ENCODE measurements around the gene ZNF217.
"Not testable (repeated sequence)": the region's sequence is repeated elsewhere in the genome, so short reads cannot be mapped to it uniquely, and the experiment has no call there.

Gene ZNF217

GRCh38 chr20:53625311-53626129 is 31.9 kb upstream of the ZNF217 start:
- TF ChIP-seq CTCF (IDR thresholded peaks at IDR 0.05; ENCODE audit: low read depth, low read length, missing control alignments), result no peak
- no peak overlapping the region for H3K4me3 ChIP-seq (ENCODE audit: low read depth, low read length)
- DNase-seq (ENCODE audit: low read depth), result no peak
- in situ Hi-C loops (cut with HindIII; ENCODE audit: low sequenced_read_pairs), result no loop called here

GRCh38 chr20:53624927-53625250 is 31.2 kb upstream of the ZNF217 start:
- not testable (repeated sequence) for H3K4me3 ChIP-seq (ENCODE audit: low read depth, low read length)

GRCh38 chr20:53623454-53624211 is 30.0 kb upstream of the ZNF217 start:
- in situ Hi-C loops (cut with HindIII; ENCODE audit: low sequenced_read_pairs), result no loop called here
- no peak for DNase-seq (ENCODE audit: low read depth)
- TF ChIP-seq CTCF (IDR thresholded peaks at IDR 0.05; ENCODE audit: low read depth, low read length, missing control alignments), result no peak
- no peak overlapping the region for H3K4me3 ChIP-seq (ENCODE audit: low read depth, low read length)

More at GRCh38 chr20:53624927-53625250, 31.2 kb upstream of the ZNF217 start:
- DNase-seq (ENCODE audit: low read depth); in situ Hi-C loops (cut with HindIII; ENCODE audit: low sequenced_read_pairs): not testable (repeated sequence)

- no peak for DNase-seq (ENCODE audit: low read depth)
- TF ChIP-seq CTCF (IDR thresholded peaks at IDR 0.05; ENCODE audit: low read depth, low read length, missing control alignments), result no peak
- no peak overlapping the region for H3K4me3 ChIP-seq (ENCODE audit: low read depth, low read length)
- in situ Hi-C loops (cut with HindIII; ENCODE audit: low sequenced_read_pairs), result no loop called here
Measured at GRCh38 chr20:53623134-53623453, 29.5 kb upstream of the ZNF217 start.

GRCh38 chr20:53622247-53623133 is 28.9 kb upstream of the ZNF217 start:
- no peak for TF ChIP-seq CTCF (IDR thresholded peaks at IDR 0.05; ENCODE audit: low read depth, low read length, missing control alignments)
- in situ Hi-C loops (cut with HindIII; ENCODE audit: low sequenced_read_pairs), result no loop called here
- DNase-seq (ENCODE audit: low read depth), result no peak
- H3K4me3 ChIP-seq (ENCODE audit: low read depth, low read length), result no peak overlapping the region

GRCh38 chr20:53621482-53622246 is 28.0 kb upstream of the ZNF217 start:
- peak; percentile 75 for DNase-seq (ENCODE audit: low read depth)
- in situ Hi-C loops (cut with HindIII; ENCODE audit: low sequenced_read_pairs), result no loop called here
- H3K4me3 ChIP-seq (ENCODE audit: low read depth, low read length), result no peak overlapping the region
- no peak for TF ChIP-seq CTCF (IDR thresholded peaks at IDR 0.05; ENCODE audit: low read depth, low read length, missing control alignments)

GRCh38 chr20:53618490-53619000 is 24.9 kb upstream of the ZNF217 start:
- H3K4me3 ChIP-seq (ENCODE audit: low read depth, low read length); DNase-seq (ENCODE audit: low read depth); in situ Hi-C loops (cut with HindIII; ENCODE audit: low sequenced_read_pairs): not testable (repeated sequence)
